Measurements from ENCODE around the gene EPHB2.

Gene EPHB2

DNA sequence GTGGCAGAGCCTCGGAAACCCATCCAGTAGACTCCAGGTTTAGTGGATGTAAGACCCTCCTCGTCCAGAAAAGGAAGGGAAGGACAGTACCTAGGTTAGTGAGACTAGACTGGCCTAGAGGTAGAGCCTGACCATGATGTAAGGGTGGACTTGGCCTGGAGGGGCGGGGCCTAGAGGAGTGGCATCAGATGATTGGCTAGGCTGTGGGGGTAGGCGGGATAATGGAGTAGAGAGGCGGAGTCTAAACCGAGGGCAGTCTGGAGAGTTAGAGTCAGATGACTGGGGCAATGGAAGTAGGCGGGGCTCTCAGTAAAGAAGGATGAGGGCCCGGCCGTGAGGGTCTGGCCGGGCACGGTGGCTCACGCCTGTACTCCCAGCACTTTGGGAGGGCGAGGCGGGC, 70.1 kb downstream of the EPHB2 start:
- TF ChIP-seq SIN3A (IDR thresholded peaks at IDR 0.05; ENCODE audit: borderline replicate concordance, insufficient read depth, low read length) (no peak), TAF1 (IDR thresholded peaks at IDR 0.05; ENCODE audit: borderline replicate concordance, insufficient read depth, low read length) (no peak), FOXP2 (optimal IDR thresholded peaks at IDR 0.05; ENCODE audit: borderline replicate concordance, extremely low read depth, extremely low read length, insufficient read depth) (no peak), POLR2AphosphoS5 (IDR thresholded peaks at IDR 0.05; ENCODE audit: low read depth, low read length) (no peak)
- TF ChIP-seq, protein P1, sequence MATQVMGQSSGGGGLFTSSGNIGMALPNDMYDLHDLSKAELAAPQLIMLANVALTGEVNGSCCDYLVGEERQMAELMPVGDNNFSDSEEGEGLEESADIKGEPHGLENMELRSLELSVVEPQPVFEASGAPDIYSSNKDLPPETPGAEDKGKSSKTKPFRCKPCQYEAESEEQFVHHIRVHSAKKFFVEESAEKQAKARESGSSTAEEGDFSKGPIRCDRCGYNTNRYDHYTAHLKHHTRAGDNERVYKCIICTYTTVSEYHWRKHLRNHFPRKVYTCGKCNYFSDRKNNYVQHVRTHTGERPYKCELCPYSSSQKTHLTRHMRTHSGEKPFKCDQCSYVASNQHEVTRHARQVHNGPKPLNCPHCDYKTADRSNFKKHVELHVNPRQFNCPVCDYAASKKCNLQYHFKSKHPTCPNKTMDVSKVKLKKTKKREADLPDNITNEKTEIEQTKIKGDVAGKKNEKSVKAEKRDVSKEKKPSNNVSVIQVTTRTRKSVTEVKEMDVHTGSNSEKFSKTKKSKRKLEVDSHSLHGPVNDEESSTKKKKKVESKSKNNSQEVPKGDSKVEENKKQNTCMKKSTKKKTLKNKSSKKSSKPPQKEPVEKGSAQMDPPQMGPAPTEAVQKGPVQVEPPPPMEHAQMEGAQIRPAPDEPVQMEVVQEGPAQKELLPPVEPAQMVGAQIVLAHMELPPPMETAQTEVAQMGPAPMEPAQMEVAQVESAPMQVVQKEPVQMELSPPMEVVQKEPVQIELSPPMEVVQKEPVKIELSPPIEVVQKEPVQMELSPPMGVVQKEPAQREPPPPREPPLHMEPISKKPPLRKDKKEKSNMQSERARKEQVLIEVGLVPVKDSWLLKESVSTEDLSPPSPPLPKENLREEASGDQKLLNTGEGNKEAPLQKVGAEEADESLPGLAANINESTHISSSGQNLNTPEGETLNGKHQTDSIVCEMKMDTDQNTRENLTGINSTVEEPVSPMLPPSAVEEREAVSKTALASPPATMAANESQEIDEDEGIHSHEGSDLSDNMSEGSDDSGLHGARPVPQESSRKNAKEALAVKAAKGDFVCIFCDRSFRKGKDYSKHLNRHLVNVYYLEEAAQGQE (IDR thresholded peaks at IDR 0.05; ENCODE audit: insufficient read depth in 1 of 2, low read depth in 2 of 2, low read length in 2 of 2) = no peak

DNA sequence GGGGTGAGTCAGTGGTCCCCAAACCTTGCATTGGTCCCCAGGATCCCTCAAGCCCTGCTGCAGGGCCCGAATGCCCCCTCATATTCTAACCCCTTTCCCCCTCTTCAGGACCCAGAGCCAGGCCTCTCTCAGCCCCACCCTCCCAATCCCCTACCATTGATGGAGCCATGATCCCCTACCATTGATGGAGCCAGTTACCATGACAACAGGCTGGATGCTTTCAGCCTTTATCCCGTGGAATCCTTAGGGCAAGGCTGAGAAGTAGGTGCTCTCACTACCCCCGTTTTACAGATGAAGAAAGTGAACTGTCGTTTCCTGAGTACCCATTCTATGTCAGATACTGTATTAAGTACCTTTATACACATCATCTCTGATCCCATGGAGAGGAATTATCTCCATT, 70.8 kb downstream of the EPHB2 start:
- TF ChIP-seq FOXP2 (optimal IDR thresholded peaks at IDR 0.05; ENCODE audit: borderline replicate concordance, extremely low read depth, extremely low read length, insufficient read depth) (no peak), TAF1 (IDR thresholded peaks at IDR 0.05; ENCODE audit: borderline replicate concordance, insufficient read depth, low read length) (no peak), SIN3A (IDR thresholded peaks at IDR 0.05; ENCODE audit: borderline replicate concordance, insufficient read depth, low read length) (no peak), POLR2AphosphoS5 (IDR thresholded peaks at IDR 0.05; ENCODE audit: low read depth, low read length) (no peak)
- TF ChIP-seq, protein P1 (IDR thresholded peaks at IDR 0.05; ENCODE audit: insufficient read depth in 1 of 2, low read depth in 2 of 2, low read length in 2 of 2) = no peak

DNA sequence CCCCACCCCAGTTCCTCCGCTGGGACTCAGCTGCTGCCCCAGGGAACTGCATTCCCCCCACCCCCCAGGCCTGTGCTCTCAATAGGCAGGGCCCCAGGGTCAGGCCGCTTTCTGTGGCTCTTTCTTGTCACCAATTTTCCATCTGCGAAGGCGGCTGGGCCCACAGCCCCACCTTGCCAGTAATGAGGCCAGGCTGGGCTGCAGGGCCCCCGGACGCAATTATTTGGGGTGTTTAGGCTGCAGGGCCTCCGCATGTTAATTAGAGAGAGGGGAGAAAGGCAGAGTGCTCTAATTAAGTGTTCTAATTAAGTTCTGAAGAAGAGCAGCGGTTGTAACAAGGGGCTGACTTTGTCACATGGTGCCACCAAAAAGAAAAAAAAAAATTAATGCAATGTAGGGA, 71.8 kb downstream of the EPHB2 start:
- TF ChIP-seq POLR2AphosphoS5 (IDR thresholded peaks at IDR 0.05; ENCODE audit: low read depth, low read length) = no peak
- TF ChIP-seq TAF1 (IDR thresholded peaks at IDR 0.05; ENCODE audit: borderline replicate concordance, insufficient read depth, low read length) = no peak
- no peak for TF ChIP-seq SIN3A (IDR thresholded peaks at IDR 0.05; ENCODE audit: borderline replicate concordance, insufficient read depth, low read length)
- no peak for TF ChIP-seq FOXP2 (optimal IDR thresholded peaks at IDR 0.05; ENCODE audit: borderline replicate concordance, extremely low read depth, extremely low read length, insufficient read depth)
- TF ChIP-seq, protein P1 (IDR thresholded peaks at IDR 0.05; ENCODE audit: insufficient read depth in 1 of 2, low read depth in 2 of 2, low read length in 2 of 2) = no peak

DNA sequence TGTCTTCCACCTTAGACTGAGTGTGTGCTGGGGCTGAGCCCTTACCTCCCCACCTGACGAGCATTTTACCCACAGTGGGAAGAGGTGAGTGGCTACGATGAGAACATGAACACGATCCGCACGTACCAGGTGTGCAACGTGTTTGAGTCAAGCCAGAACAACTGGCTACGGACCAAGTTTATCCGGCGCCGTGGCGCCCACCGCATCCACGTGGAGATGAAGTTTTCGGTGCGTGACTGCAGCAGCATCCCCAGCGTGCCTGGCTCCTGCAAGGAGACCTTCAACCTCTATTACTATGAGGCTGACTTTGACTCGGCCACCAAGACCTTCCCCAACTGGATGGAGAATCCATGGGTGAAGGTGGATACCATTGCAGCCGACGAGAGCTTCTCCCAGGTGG, 73.7 kb downstream of the EPHB2 start:
- TF ChIP-seq, protein P1 (IDR thresholded peaks at IDR 0.05; ENCODE audit: insufficient read depth in 1 of 2, low read depth in 2 of 2, low read length in 2 of 2) = no peak
- TF ChIP-seq SIN3A (IDR thresholded peaks at IDR 0.05; ENCODE audit: borderline replicate concordance, insufficient read depth, low read length) = no peak
- TF ChIP-seq POLR2AphosphoS5 (IDR thresholded peaks at IDR 0.05; ENCODE audit: low read depth, low read length) = no peak
- no peak for TF ChIP-seq TAF1 (IDR thresholded peaks at IDR 0.05; ENCODE audit: borderline replicate concordance, insufficient read depth, low read length)
- no peak for TF ChIP-seq FOXP2 (optimal IDR thresholded peaks at IDR 0.05; ENCODE audit: borderline replicate concordance, extremely low read depth, extremely low read length, insufficient read depth)

DNA sequence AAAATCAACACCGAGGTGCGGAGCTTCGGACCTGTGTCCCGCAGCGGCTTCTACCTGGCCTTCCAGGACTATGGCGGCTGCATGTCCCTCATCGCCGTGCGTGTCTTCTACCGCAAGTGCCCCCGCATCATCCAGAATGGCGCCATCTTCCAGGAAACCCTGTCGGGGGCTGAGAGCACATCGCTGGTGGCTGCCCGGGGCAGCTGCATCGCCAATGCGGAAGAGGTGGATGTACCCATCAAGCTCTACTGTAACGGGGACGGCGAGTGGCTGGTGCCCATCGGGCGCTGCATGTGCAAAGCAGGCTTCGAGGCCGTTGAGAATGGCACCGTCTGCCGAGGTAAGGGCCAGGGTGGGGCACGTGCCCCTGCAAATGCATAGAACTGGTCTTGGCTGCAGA, 74.1 kb downstream of the EPHB2 start:
- no peak for TF ChIP-seq TAF1 (IDR thresholded peaks at IDR 0.05; ENCODE audit: borderline replicate concordance, insufficient read depth, low read length)
- TF ChIP-seq SIN3A (IDR thresholded peaks at IDR 0.05; ENCODE audit: borderline replicate concordance, insufficient read depth, low read length) = no peak
- no peak for TF ChIP-seq POLR2AphosphoS5 (IDR thresholded peaks at IDR 0.05; ENCODE audit: low read depth, low read length)
- TF ChIP-seq FOXP2 (optimal IDR thresholded peaks at IDR 0.05; ENCODE audit: borderline replicate concordance, extremely low read depth, extremely low read length, insufficient read depth) = no peak
- TF ChIP-seq, protein P1 (IDR thresholded peaks at IDR 0.05; ENCODE audit: insufficient read depth in 1 of 2, low read depth in 2 of 2, low read length in 2 of 2) = no peak

Data from PFSK-1 (cell line).